K562 (cell line): ENCODE measurements around the gene CDCA3. TPM values are rescaled to one million over a fixed set of nuclear protein-coding genes. Genes with fewer than 3 reads are reported as not detected.

ENCODE experiments used
- CGGBP1 ChIP-seq: fragments of 250-450 bp; sonication (Bioruptor Pico); IDR thresholded peaks from 2 replicates; pipeline ENCODE4 v1.9.0; 2021; ENCODE audit warnings: mild to moderate bottlenecking
- FOSL1 ChIP-seq: fragments of 200-800 bp; sonication (Bioruptor generic); conservative IDR thresholded peaks from 2 replicates; pipeline ENCODE4 v1.6.1; 2016; ENCODE audit warnings: missing genetic modification characterization, missing compliant biosample characterization
- GABPA ChIP-seq: fragments of 200-800 bp; sonication (Bioruptor generic); conservative IDR thresholded peaks from 2 replicates; pipeline ENCODE4 v1.6.1; 2016; ENCODE audit warnings: low read depth, missing genetic modification characterization, missing compliant biosample characterization
- GATAD2A ChIP-seq: fragments of 450-650 bp; IDR thresholded peaks from 2 replicates; pipeline ENCODE4 v1.6.1; 2017
- HDAC6 ChIP-seq: IDR thresholded peaks from 2 replicates; pipeline ENCODE4 v1.6.1; 2012; ENCODE audit warnings: low read depth, mild to moderate bottlenecking, control low read depth, inconsistent platforms, low read length, moderate library complexity
- HMGN3 ChIP-seq: IDR thresholded peaks from 2 replicates; pipeline ENCODE4 v1.6.1; 2011; ENCODE audit warnings: borderline replicate concordance, low read depth, mild to moderate bottlenecking, mixed read lengths, low read length; ENCODE audit not compliant: insufficient read length; ENCODE audit errors: extremely low read depth
- JUND ChIP-seq, 2 experiments: IDR thresholded peaks; 2 replicates in 1 of 2; 3 replicates in 1 of 2; pipeline ENCODE4 v1.6.1; 2011; ENCODE audit warnings: borderline replicate concordance in 2 of 2, low read depth in 2 of 2, low read length in 2 of 2, improper control_type of control experiment in 1 of 2, missing biosample characterization in 1 of 2, missing genetic modification characterization in 1 of 2, missing genetic modification reagents in 1 of 2
- KLF13 ChIP-seq: fragments of 450-650 bp; IDR thresholded peaks from 2 replicates; pipeline ENCODE4 v1.6.1; 2016; ENCODE audit warnings: missing genetic modification characterization, low read depth, mild to moderate bottlenecking, missing compliant biosample characterization, moderate library complexity, borderline replicate concordance
- LARP7 ChIP-seq: fragments of 450-650 bp; IDR thresholded peaks from 2 replicates; pipeline ENCODE4 v1.6.1; 2016
- MAZ ChIP-seq, 2 experiments: fragments of 450-650 bp in 1 of 2; sonication (generic) in 1 of 2; formaldehyde crosslinking; IDR thresholded peaks in 1 of 2; conservative IDR thresholded peaks in 1 of 2; 2 replicates each; pipeline versions ENCODE4 v1.4.0 to v1.5.0; 2020; ENCODE audit warnings: mild to moderate bottlenecking in 1 of 2, missing genetic modification reagents in 1 of 2
- MNT ChIP-seq, 2 experiments: fragments of 450-650 bp; conservative IDR thresholded peaks; 2 replicates each; pipeline ENCODE4 v1.6.1; 2017; ENCODE audit warnings: mild to moderate bottlenecking in 2 of 2, moderate library complexity in 2 of 2
- MTA3 ChIP-seq: fragments of 450-650 bp; formaldehyde crosslinking; IDR thresholded peaks from 2 replicates; pipeline ENCODE4 v1.6.1; 2017; ENCODE audit warnings: mild to moderate bottlenecking, borderline replicate concordance
- POLR2G ChIP-seq: fragments of 200-400 bp; formaldehyde crosslinking; IDR thresholded peaks from 2 replicates; pipeline ENCODE4 v1.6.1; 2017; ENCODE audit warnings: low read depth, mild to moderate bottlenecking, antibody characterized with exemption, low read length, moderate library complexity
- PRDM10 ChIP-seq: fragments of 450-650 bp; IDR thresholded peaks from 2 replicates; pipeline ENCODE4 v1.6.1; 2018; ENCODE audit not compliant: partially characterized antibody
- SIRT6 ChIP-seq: IDR thresholded peaks from one replicate; pipeline ENCODE4 v1.6.1; 2012; ENCODE audit warnings: low read depth, mild to moderate bottlenecking, control low read depth, inconsistent platforms, low read length, moderate library complexity
- XRCC5 ChIP-seq: fragments of 200-400 bp; formaldehyde crosslinking; IDR thresholded peaks from 2 replicates; pipeline ENCODE4 v1.6.1; 2017; ENCODE audit warnings: low read depth, mild to moderate bottlenecking, low read length
- YY1 ChIP-seq, 3 experiments: IDR thresholded peaks; 2 replicates each; pipeline ENCODE4 v1.6.1; 2011; ENCODE audit warnings: low read length in 2 of 3, mild to moderate bottlenecking in 2 of 3, moderate library complexity in 2 of 3, borderline replicate concordance in 1 of 3, control low read depth in 1 of 3, low read depth in 1 of 3; ENCODE audit not compliant: insufficient read depth in 3 of 3, insufficient replicate concordance in 2 of 3, control insufficient read depth in 1 of 3, insufficient read length in 1 of 3; ENCODE audit errors: extremely low read depth in 1 of 3
- ZBED1 ChIP-seq: IDR thresholded peaks from 2 replicates; pipeline ENCODE4 v1.6.1; 2014
- ZFP30 ChIP-seq: fragments of 250-450 bp; sonication (Bioruptor Pico); IDR thresholded peaks from 2 replicates; pipeline ENCODE4 v1.8.0; 2022; ENCODE audit warnings: moderate library complexity, mild to moderate bottlenecking, inconsistent platforms, borderline replicate concordance
- ZSCAN32 ChIP-seq: fragments of 450-650 bp; formaldehyde crosslinking; IDR thresholded peaks from 2 replicates; pipeline ENCODE4 v1.4.0; 2020; ENCODE audit warnings: mild to moderate bottlenecking, moderate library complexity
- polyA plus RNA-seq, 8 experiments: library from polyadenylated mRNA; depleted of rRNA in 4 of 8; stranded (reverse) in 5 of 8; unstranded in 3 of 8; fragments of >200 nt; fragmentation: Nextera tagmentation in 2 of 8; fragmentation: Illumina TruSeq in 1 of 8; extraction: Ambion mirVana in 2 of 8; extraction: Trizol in 1 of 8; gene quantifications; 2 replicates each; pipeline versions ENCODE4 v1.2.1 to v1.2.3, GENCODE V29; 2011 to 2014; ENCODE audit warnings: inconsistent platforms in 1 of 8, missing spikeins in 1 of 8
- total RNA-seq, 7 experiments: library from RNA; depleted of rRNA in 6 of 7; stranded (reverse); fragments of >200 nt in 6 of 7; fragmentation: Illumina TruSeq in 2 of 7; extraction: Trizol in 2 of 7; gene quantifications; 2 replicates each; pipeline versions ENCODE4 v1.2.1 to v1.2.3, GENCODE V29; 2011 to 2021; ENCODE audit warnings: low replicate concordance in 1 of 7

The CDCA3 gene
- total and polyA plus RNA-seq, 9 of the 15 experiments (the other 6 are each of a cell fraction or from before 2014, with no cell fraction given) = 24.2 to 80.8 (median 55.1) TPM

GRCh38 chr12:6872073-6873048, 21.3 kb upstream of the CDCA3 start (continued):
- TF ChIP-seq KLF13 (tag) = peak; percentile 92
- TF ChIP-seq LARP7 = no peak
- no peak for TF ChIP-seq ZBED1
- peak; percentile 38 for TF ChIP-seq HMGN3
- TF ChIP-seq CGGBP1 (CRISPR knock-in tag) = no peak
- TF ChIP-seq JUND (IDR thresholded peaks at IDR 0.05; ENCODE audit: borderline replicate concordance, low read depth, low read length) = no peak
- TF ChIP-seq JUND (tag; IDR thresholded peaks at IDR 0.05; ENCODE audit: borderline replicate concordance, low read depth, low read length) = no peak; the same call in 2 of the 3 replicates
- TF ChIP-seq SIRT6 = no peak
- TF ChIP-seq ZSCAN32 (CRISPR knock-in tag) = no peak
- TF ChIP-seq POLR2G = peak; percentile 83
- TF ChIP-seq PRDM10 = no peak
- 0 out of 2 replicates have a peak, but pooled peaks have one; percentile 40 for TF ChIP-seq MTA3
- no peak for TF ChIP-seq HDAC6
- TF ChIP-seq GATAD2A = no peak
- TF ChIP-seq FOSL1 (tag) = no peak
- TF ChIP-seq MAZ (CRISPR knock-in tag; conservative IDR thresholded peaks at IDR 0.05 in 1 of 2, IDR thresholded peaks at IDR 0.05 in 1 of 2) = peak; percentile 60 to 83; a peak in 3 of 4 replicates
- peak; percentile 91 for TF ChIP-seq XRCC5
- TF ChIP-seq YY1 (IDR thresholded peaks at IDR 0.05; ENCODE audit: borderline replicate concordance in 1 of 3, control insufficient read depth in 1 of 3, extremely low read depth in 1 of 3, insufficient read depth in 3 of 3, insufficient read length in 1 of 3, insufficient replicate concordance in 2 of 3, low read depth in 1 of 3, low read length in 2 of 3) = peak in 1 of 3 experiments; percentile 41
- peak; percentile 73 to 77 for TF ChIP-seq MNT (conservative IDR thresholded peaks at IDR 0.05)
- no peak for TF ChIP-seq ZFP30 (CRISPR knock-in tag)
- TF ChIP-seq GABPA (tag) = no peak
